HEK293 (cell line): ENCODE data around the gene ERICH4.

Experiments
- CTCF ChIA-PET: fragments of 350-600 bp; formaldehyde crosslinking; extraction: SDS; loops from one replicate; lab custom pipeline; 2021; ENCODE audit warnings: antibody characterized with exemption; lab: Yijun Ruan, JAX
- POLR2A ChIA-PET: fragments of 300-600 bp; formaldehyde crosslinking; extraction: SDS; loops from one replicate; lab custom pipeline; 2020; ENCODE audit warnings: antibody characterized with exemption, inconsistent platforms; lab: Yijun Ruan, JAX
- H3K27ac ChIP-seq: fragments of 200-500 bp; sonication (Bioruptor generic); 2 replicates; pipeline ENCODE4 v1.5.1; 2014; ENCODE audit warnings: low read depth, low read length, control low read depth, inconsistent platforms; ENCODE audit errors: extremely low read depth
- H3K36me3 ChIP-seq, 2 experiments: fragments of 200-500 bp in 1 of 2; sonication (Bioruptor generic) in 1 of 2; 1 replicate in 1 of 2; 2 replicates in 1 of 2; pipeline ENCODE4 v1.5.1; 2014 to 2017; ENCODE audit warnings: inconsistent platforms in 2 of 2, low read length in 2 of 2; ENCODE audit not compliant: control insufficient read depth in 2 of 2, insufficient read depth in 1 of 2
- H3K4me1 ChIP-seq: fragments of 200-500 bp; sonication (Bioruptor generic); 2 replicates; pipeline ENCODE4 v1.5.1; 2014; ENCODE audit warnings: mild to moderate bottlenecking, low read length, inconsistent platforms; ENCODE audit not compliant: control insufficient read depth, insufficient read depth
- H3K4me3 ChIP-seq: 2 replicates; pipeline ENCODE4 v1.5.1; 2011; ENCODE audit warnings: low read depth, mild to moderate bottlenecking, control low read depth, low read length, moderate library complexity
- H3K9me3 ChIP-seq: fragments of 200-500 bp; sonication (Bioruptor generic); 2 replicates; pipeline ENCODE4 v1.5.1; 2014; ENCODE audit warnings: low read depth, low read length, inconsistent platforms; ENCODE audit not compliant: control insufficient read depth, insufficient read depth
- BCL11B ChIP-seq: fragments of 450-650 bp; formaldehyde crosslinking; IDR thresholded peaks from 2 replicates; pipeline ENCODE4 v1.5.1; 2016; ENCODE audit warnings: low read depth, missing biosample characterization, missing genetic modification characterization
- EGR2 ChIP-seq: fragments of 450-650 bp; formaldehyde crosslinking; IDR thresholded peaks from 2 replicates; pipeline ENCODE4 v1.5.1; 2016; ENCODE audit warnings: low read depth, missing biosample characterization, missing genetic modification characterization
- GLIS1 ChIP-seq: fragments of 450-650 bp; formaldehyde crosslinking; IDR thresholded peaks from 2 replicates; pipeline ENCODE4 v1.5.1; 2016; ENCODE audit warnings: missing biosample characterization, missing genetic modification characterization
- KLF10 ChIP-seq: fragments of 450-650 bp; IDR thresholded peaks from 2 replicates; pipeline ENCODE4 v1.5.1; 2018; ENCODE audit warnings: missing biosample characterization, mild to moderate bottlenecking, missing genetic modification characterization
- KLF9 ChIP-seq: fragments of 450-650 bp; formaldehyde crosslinking; IDR thresholded peaks from 2 replicates; pipeline ENCODE4 v1.5.1; 2016; ENCODE audit warnings: missing biosample characterization, missing genetic modification characterization, low read depth
- MYNN ChIP-seq: fragments of 450-650 bp; formaldehyde crosslinking; IDR thresholded peaks from 2 replicates; pipeline ENCODE4 v1.5.1; 2016; ENCODE audit warnings: missing biosample characterization, missing genetic modification characterization, borderline replicate concordance
- OSR2 ChIP-seq: fragments of 450-650 bp; formaldehyde crosslinking; IDR thresholded peaks from 2 replicates; pipeline ENCODE4 v1.5.1; 2016; ENCODE audit warnings: missing biosample characterization, missing genetic modification characterization
- PRDM1 ChIP-seq: fragments of 450-650 bp; formaldehyde crosslinking; IDR thresholded peaks from 2 replicates; pipeline ENCODE4; 2016; ENCODE audit warnings: missing biosample characterization, missing genetic modification characterization
- ZBTB48 ChIP-seq: fragments of 450-650 bp; formaldehyde crosslinking; IDR thresholded peaks from 2 replicates; pipeline ENCODE4 v1.5.1; 2016; ENCODE audit warnings: missing biosample characterization, missing genetic modification characterization
- ZBTB8A ChIP-seq: fragments of 450-650 bp; formaldehyde crosslinking; IDR thresholded peaks from 2 replicates; pipeline ENCODE4 v1.5.1; 2016; ENCODE audit warnings: missing biosample characterization, missing genetic modification characterization
- ZFHX2 ChIP-seq: fragments of 450-650 bp; formaldehyde crosslinking; conservative IDR thresholded peaks from 2 replicates; pipeline ENCODE4 v1.5.1; 2016; ENCODE audit warnings: missing biosample characterization, missing genetic modification characterization
- ZFP69B ChIP-seq: fragments of 450-650 bp; formaldehyde crosslinking; IDR thresholded peaks from 2 replicates; pipeline ENCODE4 v1.5.1; 2016; ENCODE audit warnings: missing biosample characterization, missing genetic modification characterization
- ZNF132 ChIP-seq: fragments of 450-650 bp; formaldehyde crosslinking; IDR thresholded peaks from 2 replicates; pipeline ENCODE4 v1.5.1; 2017; ENCODE audit warnings: missing biosample characterization, missing genetic modification characterization, borderline replicate concordance
- ZNF266 ChIP-seq: fragments of 450-650 bp; formaldehyde crosslinking; IDR thresholded peaks from 2 replicates; pipeline ENCODE4 v1.5.1; 2016; ENCODE audit warnings: missing biosample characterization, missing genetic modification characterization, low read depth
- ZNF366 ChIP-seq: fragments of 450-650 bp; formaldehyde crosslinking; conservative IDR thresholded peaks from 2 replicates; pipeline ENCODE4 v1.5.1; 2016; ENCODE audit warnings: missing biosample characterization, missing genetic modification characterization
- ZNF548 ChIP-seq: fragments of 450-650 bp; formaldehyde crosslinking; IDR thresholded peaks from 2 replicates; pipeline ENCODE4 v1.5.1; 2016; ENCODE audit warnings: missing biosample characterization, missing genetic modification characterization
- ZNF658 ChIP-seq: fragments of 450-650 bp; formaldehyde crosslinking; IDR thresholded peaks from 2 replicates; pipeline ENCODE4; 2016; ENCODE audit warnings: missing biosample characterization, missing genetic modification characterization
- ZNF747 ChIP-seq: fragments of 450-650 bp; formaldehyde crosslinking; IDR thresholded peaks from 2 replicates; pipeline ENCODE4 v1.5.1; 2016; ENCODE audit warnings: missing biosample characterization, missing genetic modification characterization
- ZNF785 ChIP-seq: fragments of 450-650 bp; formaldehyde crosslinking; IDR thresholded peaks from 2 replicates; pipeline ENCODE4 v1.5.1; 2016; ENCODE audit warnings: missing biosample characterization, missing genetic modification characterization
- ZNF791 ChIP-seq: fragments of 450-650 bp; formaldehyde crosslinking; IDR thresholded peaks from 2 replicates; pipeline ENCODE4 v1.5.1; 2016; ENCODE audit warnings: missing biosample characterization, missing genetic modification characterization
- TF ChIP-seq, protein P1 (sequence below): fragments of 450-650 bp; formaldehyde crosslinking; IDR thresholded peaks from 2 replicates; pipeline ENCODE4 v1.5.1; 2016; ENCODE audit warnings: missing biosample characterization, missing genetic modification characterization
- TF ChIP-seq, protein P2 (sequence below): fragments of 450-650 bp; formaldehyde crosslinking; IDR thresholded peaks from 2 replicates; pipeline ENCODE4 v1.5.1; 2017; ENCODE audit warnings: missing biosample characterization, missing genetic modification characterization
- TF ChIP-seq, protein P3 (sequence below): fragments of 450-650 bp; formaldehyde crosslinking; optimal IDR thresholded peaks from 2 replicates; pipeline ENCODE3; 2016; ENCODE audit warnings: missing biosample characterization, mild to moderate bottlenecking, missing genetic modification characterization
- TF ChIP-seq, protein P4 (sequence below): fragments of 450-650 bp; formaldehyde crosslinking; IDR thresholded peaks from 2 replicates; pipeline ENCODE4 v1.5.1; 2016; ENCODE audit warnings: missing biosample characterization, missing genetic modification characterization, borderline replicate concordance
- TF ChIP-seq, protein P5 (sequence below): sonication (generic); formaldehyde crosslinking; IDR thresholded peaks from 2 replicates; pipeline ENCODE4 v1.8.1; 2022; ENCODE audit warnings: mild to moderate bottlenecking, moderate library complexity, missing genetic modification reagents

ERICH4 gene

DNA sequence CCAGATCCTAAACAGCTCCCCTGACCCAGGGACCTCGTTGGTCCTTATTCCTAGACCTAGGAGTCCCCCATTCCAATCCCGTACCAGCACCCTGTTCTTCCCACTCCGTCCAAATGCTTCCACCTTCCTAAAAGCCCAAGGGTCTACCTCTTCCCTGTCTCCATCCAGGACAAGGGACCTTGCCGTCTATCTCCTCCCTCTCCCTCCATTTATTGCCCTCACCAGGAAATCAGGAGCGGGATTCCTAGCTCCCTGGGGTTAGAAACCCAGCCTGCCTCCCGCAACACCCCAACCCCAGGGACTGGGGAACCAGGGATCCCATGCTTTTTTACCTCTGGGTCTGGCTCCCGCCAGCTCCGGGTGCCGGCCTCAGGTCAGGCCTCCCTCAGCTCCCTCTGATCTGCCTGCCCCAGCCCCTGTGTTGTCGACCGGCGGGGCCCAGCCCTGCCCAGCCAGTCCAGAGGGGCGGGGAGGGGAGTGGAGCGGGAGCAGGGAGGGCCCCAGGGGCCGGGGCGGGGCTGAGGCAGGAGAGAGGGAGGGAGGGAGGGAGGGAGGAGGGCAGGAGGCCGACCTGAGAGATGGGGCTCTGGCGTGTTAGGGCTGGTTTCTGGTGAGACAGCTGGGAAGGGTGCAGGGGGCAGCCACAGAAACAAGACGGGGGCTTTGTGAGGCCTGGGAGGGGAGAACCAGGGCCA is 15.9 kb upstream of the ERICH4 start, which contains the start of gene B3GNT8 (continued):
- no peak for TF ChIP-seq ZNF132 (tag by site-specific recombination)
- TF ChIP-seq, protein P1, sequence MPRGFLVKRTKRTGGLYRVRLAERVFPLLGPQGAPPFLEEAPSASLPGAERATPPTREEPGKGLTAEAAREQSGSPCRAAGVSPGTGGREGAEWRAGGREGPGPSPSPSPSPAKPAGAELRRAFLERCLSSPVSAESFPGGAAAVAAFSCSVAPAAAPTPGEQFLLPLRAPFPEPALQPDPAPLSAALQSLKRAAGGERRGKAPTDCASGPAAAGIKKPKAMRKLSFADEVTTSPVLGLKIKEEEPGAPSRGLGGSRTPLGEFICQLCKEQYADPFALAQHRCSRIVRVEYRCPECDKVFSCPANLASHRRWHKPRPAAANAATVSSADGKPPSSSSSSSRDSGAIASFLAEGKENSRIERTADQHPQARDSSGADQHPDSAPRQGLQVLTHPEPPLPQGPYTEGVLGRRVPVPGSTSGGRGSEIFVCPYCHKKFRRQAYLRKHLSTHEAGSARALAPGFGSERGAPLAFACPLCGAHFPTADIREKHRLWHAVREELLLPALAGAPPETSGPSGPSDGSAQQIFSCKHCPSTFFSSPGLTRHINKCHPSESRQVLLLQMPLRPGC (tag by site-specific recombination): no peak
- TF ChIP-seq BCL11B (tag by site-specific recombination): no peak
- no peak for TF ChIP-seq OSR2
- no peak for TF ChIP-seq ZNF266
- TF ChIP-seq, protein P2, sequence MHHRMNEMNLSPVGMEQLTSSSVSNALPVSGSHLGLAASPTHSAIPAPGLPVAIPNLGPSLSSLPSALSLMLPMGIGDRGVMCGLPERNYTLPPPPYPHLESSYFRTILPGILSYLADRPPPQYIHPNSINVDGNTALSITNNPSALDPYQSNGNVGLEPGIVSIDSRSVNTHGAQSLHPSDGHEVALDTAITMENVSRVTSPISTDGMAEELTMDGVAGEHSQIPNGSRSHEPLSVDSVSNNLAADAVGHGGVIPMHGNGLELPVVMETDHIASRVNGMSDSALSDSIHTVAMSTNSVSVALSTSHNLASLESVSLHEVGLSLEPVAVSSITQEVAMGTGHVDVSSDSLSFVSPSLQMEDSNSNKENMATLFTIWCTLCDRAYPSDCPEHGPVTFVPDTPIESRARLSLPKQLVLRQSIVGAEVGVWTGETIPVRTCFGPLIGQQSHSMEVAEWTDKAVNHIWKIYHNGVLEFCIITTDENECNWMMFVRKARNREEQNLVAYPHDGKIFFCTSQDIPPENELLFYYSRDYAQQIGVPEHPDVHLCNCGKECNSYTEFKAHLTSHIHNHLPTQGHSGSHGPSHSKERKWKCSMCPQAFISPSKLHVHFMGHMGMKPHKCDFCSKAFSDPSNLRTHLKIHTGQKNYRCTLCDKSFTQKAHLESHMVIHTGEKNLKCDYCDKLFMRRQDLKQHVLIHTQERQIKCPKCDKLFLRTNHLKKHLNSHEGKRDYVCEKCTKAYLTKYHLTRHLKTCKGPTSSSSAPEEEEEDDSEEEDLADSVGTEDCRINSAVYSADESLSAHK (tag by site-specific recombination): no peak
- TF ChIP-seq, protein P3, sequence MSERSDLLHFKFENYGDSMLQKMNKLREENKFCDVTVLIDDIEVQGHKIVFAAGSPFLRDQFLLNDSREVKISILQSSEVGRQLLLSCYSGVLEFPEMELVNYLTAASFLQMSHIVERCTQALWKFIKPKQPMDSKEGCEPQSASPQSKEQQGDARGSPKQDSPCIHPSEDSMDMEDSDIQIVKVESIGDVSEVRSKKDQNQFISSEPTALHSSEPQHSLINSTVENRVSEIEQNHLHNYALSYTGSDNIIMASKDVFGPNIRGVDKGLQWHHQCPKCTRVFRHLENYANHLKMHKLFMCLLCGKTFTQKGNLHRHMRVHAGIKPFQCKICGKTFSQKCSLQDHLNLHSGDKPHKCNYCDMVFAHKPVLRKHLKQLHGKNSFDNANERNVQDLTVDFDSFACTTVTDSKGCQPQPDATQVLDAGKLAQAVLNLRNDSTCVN: no peak

DNA sequence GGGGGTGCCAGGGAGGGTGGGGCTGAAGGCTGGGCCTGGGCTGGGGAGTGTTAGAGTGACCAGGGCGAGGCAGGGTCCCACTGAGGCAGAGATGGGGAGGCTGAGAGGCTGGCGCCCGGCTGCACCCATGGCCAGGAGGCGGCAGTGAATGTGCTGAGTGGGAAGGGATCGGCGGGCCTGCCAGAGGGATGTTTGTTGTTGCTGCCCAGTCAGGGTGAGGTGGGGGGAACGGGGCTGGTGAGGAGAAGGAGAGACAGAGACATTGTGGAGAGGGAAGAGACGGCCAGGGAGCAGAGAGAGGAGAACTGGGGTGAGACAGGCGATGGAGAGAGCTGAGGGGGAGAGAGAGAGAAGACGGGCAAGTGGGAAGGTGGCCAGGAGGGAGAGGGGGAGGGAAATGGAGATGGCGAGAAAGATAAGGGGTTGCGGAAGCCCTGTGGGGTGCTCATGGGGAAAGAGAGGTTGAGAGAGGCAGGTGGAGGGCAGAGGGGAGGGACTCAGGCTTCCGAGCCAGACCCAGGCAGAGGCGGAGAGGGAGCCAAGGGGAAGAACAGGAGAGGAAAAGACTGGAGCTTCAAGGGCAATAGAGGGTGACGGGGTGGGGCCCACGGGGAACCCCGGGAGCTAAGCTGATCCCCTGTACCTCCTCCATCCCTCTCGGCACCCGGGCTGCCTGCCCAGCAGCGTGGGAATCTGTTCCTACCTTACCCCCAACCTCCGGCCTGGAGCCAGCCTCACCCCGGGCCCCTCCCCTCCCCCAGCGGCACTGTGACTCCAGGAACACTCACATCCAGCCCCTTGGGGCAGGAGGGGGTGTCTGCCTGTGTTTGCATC is 15.1 kb upstream of the ERICH4 start:
- POLR2A ChIA-PET: interaction anchor here (0.9 to 2.1 kb wide), 7 partner anchors 10 to 64 kb away, joined by 3 to 25 read pairs (median 7); partner anchors contain the start of genes B9D2 and DMAC2
- H3K4me3 ChIP-seq: no peak overlapping the region
- H3K9me3 ChIP-seq: no peaks in the 10 kb centered on the region
- H3K4me1 ChIP-seq: peaks cover 13% of the 10 kb centered on the region
- CTCF ChIA-PET: interaction anchor here (0.7 to 4.2 kb wide), 4 partner anchors 12 to 879 kb away, joined by 3 to 21 read pairs (median 7); partner anchors contain the start of gene DMAC2
- H3K36me3 ChIP-seq: peaks cover 17 to 46% of the 10 kb centered on the region in 2 experiments; a peak in 2 of 3 replicates
- peak overlapping the region; percentile 41; the same call in 1 of the 2 replicates for H3K27ac ChIP-seq
- TF ChIP-seq, protein P4, sequence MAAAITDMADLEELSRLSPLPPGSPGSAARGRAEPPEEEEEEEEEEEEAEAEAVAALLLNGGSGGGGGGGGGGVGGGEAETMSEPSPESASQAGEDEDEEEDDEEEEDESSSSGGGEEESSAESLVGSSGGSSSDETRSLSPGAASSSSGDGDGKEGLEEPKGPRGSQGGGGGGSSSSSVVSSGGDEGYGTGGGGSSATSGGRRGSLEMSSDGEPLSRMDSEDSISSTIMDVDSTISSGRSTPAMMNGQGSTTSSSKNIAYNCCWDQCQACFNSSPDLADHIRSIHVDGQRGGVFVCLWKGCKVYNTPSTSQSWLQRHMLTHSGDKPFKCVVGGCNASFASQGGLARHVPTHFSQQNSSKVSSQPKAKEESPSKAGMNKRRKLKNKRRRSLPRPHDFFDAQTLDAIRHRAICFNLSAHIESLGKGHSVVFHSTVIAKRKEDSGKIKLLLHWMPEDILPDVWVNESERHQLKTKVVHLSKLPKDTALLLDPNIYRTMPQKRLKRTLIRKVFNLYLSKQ (tag by site-specific recombination): no peak
- TF ChIP-seq ZNF658 (tag by site-specific recombination) (no peak), ZBTB48 (tag by site-specific recombination) (peak; percentile 75), ZNF366 (tag by site-specific recombination) (peak; percentile 39; the same call in 1 of the 2 replicates), ZFP69B (tag by site-specific recombination) (peak; percentile 77), KLF9 (tag by site-specific recombination) (0 out of 2 replicates have a peak, but pooled peaks have one; percentile 2), ZFHX2 (tag by site-specific recombination) (peak; percentile 71), PRDM1 (tag by site-specific recombination) (0 out of 2 replicates have a peak, but pooled peaks have one; percentile 8), EGR2 (peak; percentile 82), ZNF747 (tag by site-specific recombination) (no peak), ZNF785 (tag by site-specific recombination) (peak; percentile 66; the same call in 1 of the 2 replicates), KLF10 (tag by site-specific recombination) (no peak), ZNF548 (tag by site-specific recombination) (no peak), ZNF791 (tag by site-specific recombination) (0 out of 2 replicates have a peak, but pooled peaks have one; percentile 27), MYNN (tag by site-specific recombination) (no peak), GLIS1 (tag by site-specific recombination) (peak; percentile 92), ZBTB8A (peak; percentile 21; the same call in 1 of the 2 replicates)
- TF ChIP-seq, protein P5, sequence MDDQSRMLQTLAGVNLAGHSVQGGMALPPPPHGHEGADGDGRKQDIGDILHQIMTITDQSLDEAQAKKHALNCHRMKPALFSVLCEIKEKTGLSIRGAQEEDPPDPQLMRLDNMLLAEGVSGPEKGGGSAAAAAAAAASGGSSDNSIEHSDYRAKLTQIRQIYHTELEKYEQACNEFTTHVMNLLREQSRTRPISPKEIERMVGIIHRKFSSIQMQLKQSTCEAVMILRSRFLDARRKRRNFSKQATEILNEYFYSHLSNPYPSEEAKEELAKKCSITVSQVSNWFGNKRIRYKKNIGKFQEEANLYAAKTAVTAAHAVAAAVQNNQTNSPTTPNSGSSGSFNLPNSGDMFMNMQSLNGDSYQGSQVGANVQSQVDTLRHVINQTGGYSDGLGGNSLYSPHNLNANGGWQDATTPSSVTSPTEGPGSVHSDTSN (CRISPR knock-in tag): no peak
